ENCODE results near the gene TCF12.

Gene TCF12

GRCh38 chr15:57298843-57299550 is 380.6 kb downstream of the TCF12 start:
- DNase-seq (ENCODE audit: low spot score): no peak

- no peak for DNase-seq (ENCODE audit: low spot score)
These were observed 382.9 kb downstream of the TCF12 start for GRCh38 chr15:57301307-57301706.

- no peak for DNase-seq (ENCODE audit: low spot score)
These were observed 384.3 kb downstream of the TCF12 start for GRCh38 chr15:57302640-57303257.

- no peak for DNase-seq (ENCODE audit: low spot score)
These were observed 386.6 kb downstream of the TCF12 start for GRCh38 chr15:57305009-57305408.

GRCh38 chr15:57306161-57306943 is 387.9 kb downstream of the TCF12 start:
- peak; percentile 95 for DNase-seq (ENCODE audit: low spot score)

GRCh38 chr15:57306944-57307411 is 388.5 kb downstream of the TCF12 start:
- peak; percentile 25 for DNase-seq (ENCODE audit: low spot score)

- no peak for DNase-seq (ENCODE audit: low spot score)
These were observed 389.2 kb downstream of the TCF12 start for GRCh38 chr15:57307527-57308169.

GRCh38 chr15:57308170-57308545 is 389.7 kb downstream of the TCF12 start:
- no peak for DNase-seq (ENCODE audit: low spot score)

GRCh38 chr15:57309856-57310760 is 391.7 kb downstream of the TCF12 start:
- DNase-seq (ENCODE audit: low spot score): no peak

GRCh38 chr15:57310876-57311275 is 392.4 kb downstream of the TCF12 start:
- no peak for DNase-seq (ENCODE audit: low spot score)

GRCh38 chr15:57312006-57312317 is 393.5 kb downstream of the TCF12 start:
- no peak for DNase-seq (ENCODE audit: low spot score)

GRCh38 chr15:57312318-57313133 is 394.1 kb downstream of the TCF12 start:
- no peak for DNase-seq (ENCODE audit: low spot score)

- DNase-seq (ENCODE audit: low spot score): no peak
These were observed 394.7 kb downstream of the TCF12 start for GRCh38 chr15:57313134-57313483.

- no peak for DNase-seq (ENCODE audit: low spot score)
These were observed 395.8 kb downstream of the TCF12 start for GRCh38 chr15:57314221-57314620.

- DNase-seq (ENCODE audit: low spot score): no peak
These were observed 398.0 kb downstream of the TCF12 start for GRCh38 chr15:57316451-57316850.

- DNase-seq (ENCODE audit: low spot score): no peak
These were observed 400.9 kb downstream of the TCF12 start for GRCh38 chr15:57319226-57319918.

GRCh38 chr15:57319919-57320560 is 401.6 kb downstream of the TCF12 start:
- DNase-seq (ENCODE audit: low spot score): no peak

- DNase-seq (ENCODE audit: low spot score): peak; percentile 42
These were observed 402.3 kb downstream of the TCF12 start for GRCh38 chr15:57320631-57321220.

- no peak for DNase-seq (ENCODE audit: low spot score)
These were observed 403.0 kb downstream of the TCF12 start for GRCh38 chr15:57321485-57321884.
